Astrocyte (in vitro differentiated cells and primary cell): ENCODE data around the gene FAM171A2. TPM values are rescaled to one million over a fixed set of nuclear protein-coding genes. Genes with fewer than 3 reads are reported as not detected.

Experiments
- DNase-seq: peaks from one replicate; pipeline ENCODE4 v3.0.0-alpha.2; 2010; ENCODE audit warnings: low read depth
- FAIRE-seq: peaks from 2 replicates; lab custom pipeline; 2011; peaks lifted over from hg19 to GRCh38; lab: Jason Lieb, UNC
- H2AFZ ChIP-seq: 2 replicates; pipeline ENCODE4 v1.6.0; 2012; ENCODE audit warnings: low read depth, low read length, inconsistent platforms
- H3K27ac ChIP-seq: 2 replicates; pipeline ENCODE4 v1.5.1; 2011; ENCODE audit warnings: low read depth, low read length, inconsistent platforms
- H3K27me3 ChIP-seq: 2 replicates; pipeline ENCODE4 v1.6.0; 2011; ENCODE audit warnings: low read length, inconsistent platforms; ENCODE audit not compliant: insufficient read depth
- H3K36me3 ChIP-seq: 2 replicates; pipeline ENCODE4 v1.5.1; 2011; ENCODE audit warnings: low read length, inconsistent platforms; ENCODE audit not compliant: insufficient read depth
- H3K4me1 ChIP-seq: 2 replicates; pipeline ENCODE4 v1.5.1; 2011; ENCODE audit warnings: low read length, inconsistent platforms; ENCODE audit not compliant: insufficient read depth
- H3K4me2 ChIP-seq: 2 replicates; pipeline ENCODE4 v1.6.0; 2012; ENCODE audit warnings: low read length, inconsistent platforms
- H3K4me3 ChIP-seq: 2 replicates; pipeline ENCODE4 v1.5.1; 2011; ENCODE audit warnings: low read depth, mild to moderate bottlenecking, low read length, inconsistent platforms; ENCODE audit not compliant: insufficient read depth
- H3K79me2 ChIP-seq: 2 replicates; pipeline ENCODE4 v1.6.0; 2012; ENCODE audit warnings: mild to moderate bottlenecking, low read length, inconsistent platforms; ENCODE audit not compliant: insufficient read depth
- H3K9ac ChIP-seq: 2 replicates; pipeline ENCODE4 v1.6.0; 2012; ENCODE audit warnings: mild to moderate bottlenecking, low read length, inconsistent platforms
- H3K9me3 ChIP-seq: 2 replicates; pipeline ENCODE4 v1.5.1; 2012; ENCODE audit warnings: low read depth, mild to moderate bottlenecking, low read length, inconsistent platforms; ENCODE audit not compliant: insufficient read depth
- H4K20me1 ChIP-seq: 2 replicates; pipeline ENCODE4 v1.6.0; 2012; ENCODE audit warnings: low read length, inconsistent platforms; ENCODE audit not compliant: insufficient read depth
- H3K27ac Mint-ChIP-seq: one replicate; pipeline ENCODE4 v1.8.0; 2021; ENCODE audit warnings: mild to moderate bottlenecking, mixed read lengths; ENCODE audit not compliant: unreplicated experiment
- H3K27me3 Mint-ChIP-seq: one replicate; pipeline ENCODE4 v1.8.0; 2021; ENCODE audit warnings: low read depth, mixed read lengths; ENCODE audit not compliant: unreplicated experiment
- H3K36me3 Mint-ChIP-seq: one replicate; pipeline ENCODE4 v1.8.0; 2021; ENCODE audit warnings: low read depth, mixed read lengths; ENCODE audit not compliant: unreplicated experiment
- H3K4me1 Mint-ChIP-seq: one replicate; pipeline ENCODE4 v1.8.0; 2021; ENCODE audit warnings: low read depth, mixed read lengths; ENCODE audit not compliant: unreplicated experiment
- H3K4me3 Mint-ChIP-seq: one replicate; pipeline ENCODE4 v1.8.0; 2021; ENCODE audit warnings: mild to moderate bottlenecking, moderate library complexity, mixed read lengths; ENCODE audit not compliant: unreplicated experiment
- H3K9me3 Mint-ChIP-seq: one replicate; pipeline ENCODE4 v1.8.0; 2021; ENCODE audit warnings: mild to moderate bottlenecking, mixed read lengths; ENCODE audit not compliant: unreplicated experiment
- EZH2 ChIP-seq: IDR thresholded peaks from 2 replicates; pipeline ENCODE4 v1.6.1; 2012; ENCODE audit warnings: mild to moderate bottlenecking, low read length, inconsistent platforms; ENCODE audit not compliant: insufficient read depth
- total RNA-seq: library from RNA; stranded (reverse); gene quantifications from 2 replicates; pipeline ENCODE4 v1.2.1, GENCODE V29; 2021
- TF ChIP-seq, protein P1 (sequence below): IDR thresholded peaks from 2 replicates; pipeline ENCODE4 v1.5.1; 2011; ENCODE audit warnings: low read depth, mild to moderate bottlenecking, inconsistent platforms, low read length, moderate library complexity; ENCODE audit not compliant: insufficient read depth

FAM171A2 gene
- total RNA-seq, 1 donor from 2014 or later: 18.2 TPM

GRCh38 chr17:44362459-44362948 is 1.1 kb downstream of the FAM171A2 start:
- peaks cover 6% of the 10 kb centered on the region for H3K79me2 ChIP-seq
- peak overlapping the region; percentile 97 for H3K4me2 ChIP-seq
- H2AFZ ChIP-seq: peak overlapping the region; percentile 92
- FAIRE-seq (no peak), DNase-seq (no peak)
- peaks cover 13% of the 10 kb centered on the region for H3K27me3 ChIP-seq
- H3K9ac ChIP-seq: peak overlapping the region; percentile 87
- peak overlapping the region; percentile 70 for H3K4me3 ChIP-seq
- H3K4me1 ChIP-seq: peaks cover 18% of the 10 kb centered on the region
- peaks cover 2% of the 10 kb centered on the region for H3K36me3 Mint-ChIP-seq
- peaks cover 15% of the 10 kb centered on the region for H3K4me1 Mint-ChIP-seq
- no peaks in the 10 kb centered on the region for H3K9me3 Mint-ChIP-seq
- TF ChIP-seq EZH2: no peak
- TF ChIP-seq, protein P1, sequence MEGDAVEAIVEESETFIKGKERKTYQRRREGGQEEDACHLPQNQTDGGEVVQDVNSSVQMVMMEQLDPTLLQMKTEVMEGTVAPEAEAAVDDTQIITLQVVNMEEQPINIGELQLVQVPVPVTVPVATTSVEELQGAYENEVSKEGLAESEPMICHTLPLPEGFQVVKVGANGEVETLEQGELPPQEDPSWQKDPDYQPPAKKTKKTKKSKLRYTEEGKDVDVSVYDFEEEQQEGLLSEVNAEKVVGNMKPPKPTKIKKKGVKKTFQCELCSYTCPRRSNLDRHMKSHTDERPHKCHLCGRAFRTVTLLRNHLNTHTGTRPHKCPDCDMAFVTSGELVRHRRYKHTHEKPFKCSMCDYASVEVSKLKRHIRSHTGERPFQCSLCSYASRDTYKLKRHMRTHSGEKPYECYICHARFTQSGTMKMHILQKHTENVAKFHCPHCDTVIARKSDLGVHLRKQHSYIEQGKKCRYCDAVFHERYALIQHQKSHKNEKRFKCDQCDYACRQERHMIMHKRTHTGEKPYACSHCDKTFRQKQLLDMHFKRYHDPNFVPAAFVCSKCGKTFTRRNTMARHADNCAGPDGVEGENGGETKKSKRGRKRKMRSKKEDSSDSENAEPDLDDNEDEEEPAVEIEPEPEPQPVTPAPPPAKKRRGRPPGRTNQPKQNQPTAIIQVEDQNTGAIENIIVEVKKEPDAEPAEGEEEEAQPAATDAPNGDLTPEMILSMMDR: no peak
- no peak overlapping the region for H3K27ac Mint-ChIP-seq
- H3K27ac ChIP-seq: no peak overlapping the region
- no peaks in the 10 kb centered on the region for H3K36me3 ChIP-seq
- peaks cover 45% of the 10 kb centered on the region for H4K20me1 ChIP-seq
- H3K4me3 Mint-ChIP-seq: peak overlapping the region; percentile 82
- H3K9me3 ChIP-seq: no peaks in the 10 kb centered on the region
- H3K27me3 Mint-ChIP-seq: peaks cover 22% of the 10 kb centered on the region

- H2AFZ ChIP-seq: no peak overlapping the region
- H3K4me1 ChIP-seq: peaks cover 18% of the 10 kb centered on the region
- H3K4me2 ChIP-seq: peak overlapping the region; percentile 97
- Mint-ChIP-seq H3K4me1 (peaks cover 15% of the 10 kb centered on the region), H3K36me3 (peaks cover 2% of the 10 kb centered on the region), H3K9me3 (no peaks in the 10 kb centered on the region), H3K4me3 (peak overlapping the region; percentile 70), H3K27ac (peak overlapping the region; percentile 62), H3K27me3 (peaks cover 14% of the 10 kb centered on the region)
- H3K79me2 ChIP-seq: peaks cover 6% of the 10 kb centered on the region
- H3K9me3 ChIP-seq: no peaks in the 10 kb centered on the region
- no peak overlapping the region for H3K9ac ChIP-seq
- no peak for TF ChIP-seq EZH2
- TF ChIP-seq, protein P1: no peak
- DNase-seq (no peak), FAIRE-seq (no peak)
- no peak overlapping the region for H3K27ac ChIP-seq
- peaks cover 45% of the 10 kb centered on the region for H4K20me1 ChIP-seq
- H3K27me3 ChIP-seq: peaks cover 9% of the 10 kb centered on the region
- no peaks in the 10 kb centered on the region for H3K36me3 ChIP-seq
- no peak overlapping the region for H3K4me3 ChIP-seq
Measured at GRCh38 chr17:44361292-44362260, 2.1 kb downstream of the FAM171A2 start.
